Left colon (tissue), 2 donors: ENCODE data around the gene FAHD2A. TPM values are rescaled to one million over a fixed set of nuclear protein-coding genes. Genes with fewer than 3 reads are reported as not detected.
"Not testable (repeated sequence)": the region's sequence is repeated elsewhere in the genome, so short reads cannot be mapped to it uniquely, and the experiment has no call there.

ENCODE experiments used
- ATAC-seq: fragments of 200-7000 bp; cut with Tn5 transposase; one replicate; pipeline ENCODE4 v1.9.1; 2020; ENCODE audit warnings: mild to moderate bottlenecking, moderate library complexity
- DNase-seq, 2 donors: peaks; one replicate each; pipeline ENCODE4 v3.0.0-alpha.2; 2020
- intact Hi-C, 2 donors: fragments of 100-400 bp; cut with DNase I in 1 of 2; cut with micrococcal nuclease in 1 of 2; formaldehyde crosslinking; loops; one replicate each; pipeline versions ENCODE4 v1.11.2 to v1.14.0; 2022; cut with DNase I, micrococcal nuclease
- total RNA-seq, 2 donors: library from RNA; stranded (reverse); fragmentation: NEBNext Ultra II Directional; extraction: Animal tissue kit (Norgen Biotek cat#: 25700); gene quantifications; one replicate each; pipeline ENCODE4 v1.2.1, GENCODE V29; 2021
- donor health status: DM: no; HTN: no; CAD: no.
- donor health status: DM: yes; HTN: yes; CAD: no.

Gene FAHD2A
- total RNA-seq, 2 donors from 2014 or later = 31.3 to 43.1 TPM

DNA sequence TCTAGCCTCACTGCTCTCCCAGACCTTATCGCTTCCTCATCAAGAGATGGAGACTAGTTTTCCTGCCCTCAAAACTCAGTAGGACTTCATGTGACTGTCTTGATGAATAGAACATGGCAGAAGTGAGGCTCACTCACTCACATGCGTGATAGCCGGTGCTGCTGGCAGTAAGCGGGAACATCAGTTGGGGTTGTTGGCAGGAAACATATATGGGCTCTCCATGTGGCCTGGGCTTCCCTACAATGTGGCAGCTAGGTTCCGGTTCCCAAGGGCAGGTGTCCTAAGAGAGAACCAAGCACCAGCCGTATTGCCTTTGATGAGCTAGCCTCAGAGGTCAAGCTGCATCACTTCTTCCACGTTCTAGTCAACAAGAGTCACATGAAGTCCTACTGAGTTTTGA is 15.2 kb upstream of the FAHD2A start:
- DNase-seq (no peak), ATAC-seq (no peak)
- intact Hi-C loops = no loop called here

DNA sequence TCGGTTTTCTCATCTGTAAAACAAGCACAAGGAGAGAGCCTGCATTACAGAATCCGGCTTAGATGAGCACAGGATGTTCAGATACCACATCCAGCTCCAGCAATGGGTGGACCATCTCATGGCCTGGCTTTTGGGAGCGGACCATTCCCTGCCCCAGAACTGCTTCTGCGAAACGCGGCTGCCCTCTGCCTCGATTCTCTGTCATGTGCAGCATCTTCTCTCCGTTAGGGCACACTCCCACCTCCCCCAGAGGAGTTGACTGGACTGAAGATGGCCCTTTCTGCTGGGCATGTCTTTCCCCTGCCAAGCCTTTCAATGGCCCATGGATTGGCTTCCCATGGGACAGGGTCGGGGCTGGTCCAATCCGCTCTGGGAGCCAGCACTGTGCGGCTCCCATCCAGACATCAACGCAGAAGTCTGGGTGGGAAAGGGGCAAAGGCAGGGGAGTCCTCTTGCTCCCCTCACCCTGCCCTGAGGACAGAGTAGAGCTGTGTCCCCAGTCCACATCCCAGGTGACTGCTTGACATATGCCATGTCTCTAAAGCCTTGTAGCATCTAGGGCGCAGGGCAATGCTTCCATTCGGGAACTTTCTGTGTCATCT is 14.3 kb upstream of the FAHD2A start:
- ATAC-seq (no peak), DNase-seq (no peak)
- intact Hi-C loops = no loop called here

DNA sequence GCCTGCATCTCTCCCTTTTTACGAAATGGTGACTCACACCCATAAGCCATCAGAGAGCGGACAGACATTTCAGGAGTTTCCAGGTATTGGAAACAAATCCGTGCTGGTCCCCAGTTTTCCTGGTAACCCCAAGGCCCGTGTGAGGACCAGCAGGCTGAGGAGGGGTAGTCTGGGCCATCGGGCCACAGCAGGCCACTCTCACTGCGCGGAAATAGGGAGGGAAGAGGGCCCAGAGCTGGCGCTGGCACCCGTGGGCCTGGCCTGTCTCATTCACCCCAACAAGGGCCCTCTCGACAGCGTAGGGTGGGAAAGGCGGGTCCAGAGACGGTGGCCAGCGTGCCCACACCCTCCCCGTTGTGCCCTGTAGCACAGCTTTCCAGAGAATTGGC is 13.7 kb upstream of the FAHD2A start:
- intact Hi-C loops = no loop called here
- DNase-seq = no peak
- ATAC-seq = no peak

- ATAC-seq = peak; percentile 85
- intact Hi-C loops = no loop called here
- peak; percentile 56 to 66 for DNase-seq
These were observed 13.0 kb upstream of the FAHD2A start for GRCh38 chr2:95389245-95390119.

- intact Hi-C loops = no loop called here
- peak; percentile 62 for ATAC-seq
- DNase-seq = no peak
These were observed 12.1 kb upstream of the FAHD2A start for GRCh38 chr2:95390272-95390880.

DNA sequence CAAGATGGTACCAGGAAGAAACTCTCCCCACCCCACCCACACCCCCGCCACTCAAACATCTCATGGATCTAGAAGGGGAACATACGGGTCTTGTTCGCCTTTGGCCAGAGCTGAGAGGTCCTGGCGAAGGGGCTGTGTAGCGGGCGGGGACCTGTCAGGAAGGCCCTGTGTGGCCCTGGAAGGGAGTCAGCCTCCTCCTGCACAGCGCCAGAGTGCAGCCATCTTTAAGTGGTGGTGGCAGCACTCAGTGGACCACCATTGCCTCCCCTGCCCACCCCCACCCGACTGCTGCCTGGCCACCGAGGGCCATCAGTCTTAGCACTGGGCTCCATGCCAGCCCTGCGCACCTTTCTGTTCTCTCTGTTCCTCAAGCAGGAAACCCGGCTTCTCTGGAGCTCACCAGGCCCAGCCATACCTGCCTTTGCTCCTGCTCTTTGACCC is 11.6 kb upstream of the FAHD2A start:
- DNase-seq (no peak), ATAC-seq (peak; percentile 12)
- intact Hi-C loops = no loop called here

GRCh38 chr2:95391641-95392310 is 10.7 kb upstream of the FAHD2A start:
- intact Hi-C loops = no loop called here
- ATAC-seq (no peak), DNase-seq (no peak)

DNA sequence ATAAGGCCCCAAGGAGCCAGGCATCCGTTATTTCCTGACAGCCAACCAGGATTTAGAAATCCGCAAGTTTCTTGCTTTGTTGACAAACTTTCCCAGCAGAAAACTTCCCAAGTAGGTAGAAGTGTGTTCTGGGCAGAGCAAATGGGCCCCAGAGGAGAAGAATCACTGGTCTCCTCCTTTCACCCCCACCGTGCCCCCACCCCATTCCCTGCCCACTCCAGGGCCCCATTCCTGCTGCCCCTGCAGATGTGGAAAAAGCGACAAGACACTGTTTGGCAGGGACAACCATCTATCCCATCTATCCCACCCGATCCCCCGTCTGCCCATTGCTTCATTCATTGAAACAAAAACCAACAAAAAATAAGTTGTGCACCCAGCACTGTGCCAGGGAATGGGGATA is 10.2 kb upstream of the FAHD2A start:
- intact Hi-C loops = no loop called here
- no peak for DNase-seq
- no peak for ATAC-seq

DNA sequence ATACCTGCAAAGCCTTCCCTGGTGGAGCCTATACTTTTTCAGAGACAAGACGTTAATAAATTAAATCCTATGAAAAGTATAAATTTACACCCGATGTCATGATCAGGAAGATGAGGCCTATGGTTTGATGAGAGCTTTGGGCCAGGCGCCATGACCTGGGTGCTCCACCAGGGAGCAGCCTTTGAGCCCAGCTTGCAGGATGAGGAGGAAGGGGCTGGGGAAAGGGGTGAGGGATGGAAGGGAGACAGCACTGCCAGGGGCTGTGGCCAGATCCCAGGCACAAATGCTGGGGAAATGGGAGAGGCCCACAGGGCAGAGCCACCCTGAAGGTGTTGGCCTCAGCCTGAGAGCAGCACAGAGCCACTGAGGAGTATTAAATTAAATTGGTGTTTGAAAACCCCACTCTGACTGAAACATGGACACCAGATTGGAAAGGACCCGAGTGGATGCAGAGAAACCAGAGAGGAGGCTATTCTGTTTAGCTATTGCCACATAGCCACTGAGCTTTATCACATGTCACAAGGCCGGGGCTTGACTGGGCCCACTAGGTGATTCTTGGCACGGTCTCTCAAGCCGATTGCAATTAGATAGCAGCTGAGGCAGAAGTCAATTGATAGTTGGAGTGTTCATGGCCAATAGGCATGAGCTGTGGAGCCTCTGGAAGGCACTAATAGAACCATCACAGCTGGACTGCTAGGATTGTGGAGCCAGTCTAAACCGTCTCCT is 9.6 kb upstream of the FAHD2A start:
- no peak for DNase-seq
- ATAC-seq = no peak
- intact Hi-C loops = no loop called here

GRCh38 chr2:95393901-95394300 is 8.6 kb upstream of the FAHD2A start:
- ATAC-seq = no peak
- intact Hi-C loops = no loop called here
- no peak for DNase-seq

GRCh38 chr2:95399061-95399460 is 3.4 kb upstream of the FAHD2A start:
- no peak for DNase-seq
- intact Hi-C loops = no loop called here
- no peak for ATAC-seq

- ATAC-seq = no peak
These were observed 1.0 kb upstream of the FAHD2A start for GRCh38 chr2:95401480-95401879.

DNA sequence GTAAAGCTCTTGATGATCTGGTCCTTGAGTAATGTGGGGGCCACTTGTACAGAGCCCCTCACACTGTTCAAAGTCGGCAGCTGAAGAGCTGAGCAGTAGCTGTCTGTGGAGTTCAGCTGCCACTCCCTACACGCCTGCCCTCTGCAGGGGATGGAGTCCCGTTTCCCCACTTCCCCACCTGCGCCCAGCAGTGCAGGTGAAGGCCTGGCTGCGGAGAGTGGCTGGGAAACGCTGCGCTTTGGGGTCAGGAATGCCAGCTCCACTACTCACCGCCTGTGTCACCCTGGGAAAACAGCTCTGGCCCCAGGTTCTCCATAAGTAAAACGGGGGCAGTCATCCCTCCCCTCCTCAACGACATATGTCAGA is 521 bp upstream of the FAHD2A start:
- ATAC-seq = peak; percentile 65
- DNase-seq = peak; percentile 46 to 48
- intact Hi-C loops = not testable (repeated sequence)

More at GRCh38 chr2:95401480-95401879, 1.0 kb upstream of the FAHD2A start:
- intact Hi-C loops = no loop called here
- no peak for DNase-seq

GRCh38 chr2:95403204-95403721 is 755 bp downstream of the FAHD2A start:
- DNase-seq (peak in 1 of 2 donors; percentile 42), ATAC-seq (peak; percentile 58)
- intact Hi-C loops = not testable (repeated sequence)

DNA sequence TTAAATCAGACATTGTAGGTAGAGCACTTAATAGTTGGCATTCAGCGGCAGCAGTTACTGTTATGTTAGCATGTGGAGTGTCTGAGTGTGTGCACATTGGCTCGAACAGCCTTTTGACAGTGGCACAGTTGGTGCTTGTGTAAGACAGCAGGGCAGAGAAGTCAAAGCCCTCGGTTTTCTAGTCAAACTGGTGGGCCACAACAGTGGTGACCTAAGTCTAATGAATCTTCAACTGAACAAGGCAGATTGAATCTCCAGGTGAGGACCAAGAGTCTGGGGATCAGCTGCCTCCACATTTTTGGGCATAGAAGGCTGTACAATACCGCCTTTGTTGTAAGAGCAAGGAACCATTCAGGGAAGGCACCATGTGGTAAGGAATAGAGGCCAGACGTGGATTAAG is 1.3 kb downstream of the FAHD2A start:
- intact Hi-C loops, DNase-seq, ATAC-seq: not testable (repeated sequence)

- ATAC-seq, intact Hi-C loops, DNase-seq: not testable (repeated sequence)
These were observed 2.2 kb downstream of the FAHD2A start for GRCh38 chr2:95404676-95405075.

DNA sequence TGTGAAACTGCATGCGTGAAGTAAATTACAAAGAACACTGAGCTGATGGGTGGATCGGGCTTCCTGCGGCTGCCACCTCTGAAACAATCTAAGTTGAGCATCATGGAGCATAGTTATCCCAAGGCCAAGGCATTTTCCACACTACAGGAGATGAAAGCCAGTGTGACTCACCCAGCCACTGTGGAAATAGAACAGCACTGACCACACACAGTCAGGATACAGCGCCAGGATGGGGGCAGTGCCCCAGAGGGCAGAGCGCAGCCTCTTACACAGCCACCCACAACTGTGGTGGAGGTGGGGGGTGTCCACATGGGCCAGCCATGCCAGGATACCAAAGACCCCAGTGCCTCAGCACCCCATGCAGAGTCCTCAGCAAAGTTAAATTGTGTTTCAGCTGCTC is 8.7 kb downstream of the FAHD2A start:
- ATAC-seq, DNase-seq, intact Hi-C loops: not testable (repeated sequence)

- DNase-seq (peak; percentile 74 to 88), ATAC-seq (peak; percentile 96)
- intact Hi-C loops = not testable (repeated sequence)
These were observed 11.6 kb downstream of the FAHD2A start for GRCh38 chr2:95414015-95414594.
